ENCODE data around the gene PDZD7. TPM values are rescaled to one million over a fixed set of nuclear protein-coding genes. Genes with fewer than 3 reads are reported as not detected.

The PDZD7 gene
- total and polyA plus RNA-seq, 2 donors (not counting 3 experiments of a cell fraction or from before 2014, with no cell fraction given): 0.41 to 1.6 TPM

GRCh38 chr10:101073631-101074030 lies 42.7 kb upstream of the PDZD7 start:
- CTCF ChIA-PET: interaction anchor here (1.0 to 3.8 kb wide), 4 partner anchors 13 to 69 kb away, joined by 4 to 27 read pairs (median 8); no protein-coding TSS in a partner anchor
- H3K4me2 ChIP-seq (ENCODE audit: insufficient read depth, low read length): no peak overlapping the region
- H3K9me3 ChIP-seq (replicated peaks; ENCODE audit: control insufficient read depth, insufficient read depth, low read length): no peaks in the 10 kb centered on the region
- no peaks in the 10 kb centered on the region for H3K79me2 ChIP-seq (ENCODE audit: control insufficient read depth, insufficient read depth, low read length)
- no peak overlapping the region for H2AFZ ChIP-seq (ENCODE audit: low read depth, low read length)
- TF ChIP-seq GATA2 (IDR thresholded peaks at IDR 0.05; ENCODE audit: insufficient read depth, insufficient read length, low read depth, low read length) (no peak), FOS (IDR thresholded peaks at IDR 0.05; ENCODE audit: borderline replicate concordance, insufficient read depth, low read length) (no peak), POLR2A (IDR thresholded peaks at IDR 0.05; ENCODE audit: low read depth, low read length) (no peak), MYC (IDR thresholded peaks at IDR 0.05; ENCODE audit: low read depth, low read length) (no peak), CTCF (IDR thresholded peaks at IDR 0.05; ENCODE audit: extremely low read depth in 1 of 2, insufficient read depth in 1 of 2, low read depth in 1 of 2, low read length in 2 of 2) (no peak), POLR2AphosphoS5 (IDR thresholded peaks at IDR 0.05; ENCODE audit: insufficient read depth, low read depth, low read length) (no peak), JUN (IDR thresholded peaks at IDR 0.05; ENCODE audit: borderline replicate concordance, insufficient read depth, insufficient read length, low read depth) (no peak), EZH2 (IDR thresholded peaks at IDR 0.05; ENCODE audit: borderline replicate concordance, low read depth, low read length, severe bottlenecking) (no peak)
- TF ChIP-seq, protein P1, sequence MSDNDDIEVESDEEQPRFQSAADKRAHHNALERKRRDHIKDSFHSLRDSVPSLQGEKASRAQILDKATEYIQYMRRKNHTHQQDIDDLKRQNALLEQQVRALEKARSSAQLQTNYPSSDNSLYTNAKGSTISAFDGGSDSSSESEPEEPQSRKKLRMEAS (IDR thresholded peaks at IDR 0.05; ENCODE audit: insufficient read depth, insufficient read length): no peak
- H3K27me3 ChIP-seq (ENCODE audit: control insufficient read depth in 2 of 2, insufficient read depth in 2 of 2, low read length in 2 of 2): peaks cover 15 to 29% of the 10 kb centered on the region in 2 experiments
- DNase-seq (ENCODE audit: low read depth, low spot score) (no peak), FAIRE-seq (no peak)
- no peak overlapping the region for H3K27ac ChIP-seq (ENCODE audit: insufficient read depth, low read depth, low read length)
- H3K36me3 ChIP-seq (ENCODE audit: control insufficient read depth in 2 of 2, extremely low read depth in 1 of 2, insufficient read depth in 2 of 2, low read length in 2 of 2): no peaks in the 10 kb centered on the region
- H3K9ac ChIP-seq (replicated peaks; ENCODE audit: extremely low read depth, insufficient read depth, low read length): no peak overlapping the region
- H3K9me1 ChIP-seq (replicated peaks; ENCODE audit: control insufficient read depth, extremely low read depth, insufficient read depth, low read length): no peaks in the 10 kb centered on the region
- H3K4me1 ChIP-seq (ENCODE audit: control insufficient read depth, extremely low read depth, insufficient read depth, low read length): no peaks in the 10 kb centered on the region
- no peak overlapping the region for H3K4me3 ChIP-seq (replicated peaks in 1 of 3; ENCODE audit: insufficient read depth in 1 of 3, low read depth in 1 of 3, low read length in 3 of 3)
- BruUV-seq (replicated peaks): no TSS peak
- POLR2A ChIA-PET: no interaction called here
- intact Hi-C loops (cut with micrococcal nuclease): no loop called here
- H4K20me1 ChIP-seq (replicated peaks; ENCODE audit: control insufficient read depth, extremely low read depth, insufficient read depth, low read length): no peaks in the 10 kb centered on the region
- dilution Hi-C loops (cut with MboI; ENCODE audit: extremely low pct_ligation_motif_present, low sequenced_read_pairs): no loop called here

All from endothelial cell of umbilical vein (primary cell).